ENCODE measurements around the gene ECD. TPM values are rescaled to one million over a fixed set of nuclear protein-coding genes. Genes with fewer than 3 reads are reported as not detected.
"Not testable (repeated sequence)": the region's sequence is repeated elsewhere in the genome, so short reads cannot be mapped to it uniquely, and the experiment has no call there.

Gene ECD
- total and polyA plus RNA-seq, 5 donors: 10.8 to 19.3 (median 17.0) TPM

DNA sequence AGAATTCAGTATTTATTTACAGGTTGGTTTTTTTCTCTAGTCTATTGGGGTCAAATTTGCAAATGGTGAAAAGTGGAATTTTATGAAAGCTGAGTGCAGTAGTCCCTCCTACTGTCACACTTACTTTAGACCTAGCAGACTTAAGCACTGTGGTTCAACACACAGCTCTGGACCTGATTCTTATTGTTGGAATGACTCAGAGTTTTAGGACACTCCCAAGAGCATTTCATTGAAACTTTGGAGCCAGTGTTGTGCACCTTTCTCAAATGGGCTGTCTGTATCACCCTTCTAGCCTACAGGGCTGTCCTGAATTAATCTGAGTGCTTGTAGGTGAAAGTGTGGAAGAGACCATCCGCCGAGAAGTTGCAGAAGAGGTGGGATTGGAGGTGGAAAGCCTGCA lies 41.5 kb downstream of the ECD start:
- no peak for DNase-seq
- no peaks in the 10 kb centered on the region for H3K4me1 ChIP-seq (ENCODE audit: control insufficient read depth, insufficient read depth, low read length)
- intact Hi-C loops (cut with DNase I): no loop called here
- H3K27me3 ChIP-seq (ENCODE audit: control insufficient read depth, insufficient read depth): no peaks in the 10 kb centered on the region
- no peak overlapping the region for H3K4me3 ChIP-seq (ENCODE audit: low read length)
- ATAC-seq: no peak
- no peak overlapping the region for H3K27ac ChIP-seq (ENCODE audit: low read length)
- no peaks in the 10 kb centered on the region for H3K9me3 ChIP-seq (ENCODE audit: control insufficient read depth, low read length)
- WGBS: 95% methylated on average over 2 of the region's 2 CpGs

- Histone ChIP-seq H3K4me1 (ENCODE audit: control insufficient read depth, insufficient read depth, low read length) (no peaks in the 10 kb centered on the region), H3K9me3 (ENCODE audit: control insufficient read depth, low read length) (no peaks in the 10 kb centered on the region), H3K27me3 (ENCODE audit: control insufficient read depth, insufficient read depth) (no peaks in the 10 kb centered on the region), H3K27ac (ENCODE audit: low read length) (no peak overlapping the region), H3K4me3 (ENCODE audit: low read length) (no peak overlapping the region)
- no peak for DNase-seq
- intact Hi-C loops (cut with DNase I): no loop called here
- no peak for ATAC-seq
- WGBS: 94% methylated on average over 4 of the region's 4 CpGs
Measured at GRCh38 chr10:73119952-73120351, 47.9 kb downstream of the ECD start.

- H3K9me3 ChIP-seq (ENCODE audit: control insufficient read depth, low read length): no peaks in the 10 kb centered on the region
- H3K27me3 ChIP-seq (ENCODE audit: control insufficient read depth, insufficient read depth): no peaks in the 10 kb centered on the region
- intact Hi-C loops (cut with DNase I): no loop called here
- ATAC-seq (no peak), DNase-seq (no peak)
- no peaks in the 10 kb centered on the region for H3K4me1 ChIP-seq (ENCODE audit: control insufficient read depth, insufficient read depth, low read length)
- WGBS: 98% methylated on average over 1 of the region's 1 CpG
- no peak overlapping the region for H3K27ac ChIP-seq (ENCODE audit: low read length)
- no peak overlapping the region for H3K4me3 ChIP-seq (ENCODE audit: low read length)
Measured at GRCh38 chr10:73119457-73119856, 48.4 kb downstream of the ECD start.

DNA sequence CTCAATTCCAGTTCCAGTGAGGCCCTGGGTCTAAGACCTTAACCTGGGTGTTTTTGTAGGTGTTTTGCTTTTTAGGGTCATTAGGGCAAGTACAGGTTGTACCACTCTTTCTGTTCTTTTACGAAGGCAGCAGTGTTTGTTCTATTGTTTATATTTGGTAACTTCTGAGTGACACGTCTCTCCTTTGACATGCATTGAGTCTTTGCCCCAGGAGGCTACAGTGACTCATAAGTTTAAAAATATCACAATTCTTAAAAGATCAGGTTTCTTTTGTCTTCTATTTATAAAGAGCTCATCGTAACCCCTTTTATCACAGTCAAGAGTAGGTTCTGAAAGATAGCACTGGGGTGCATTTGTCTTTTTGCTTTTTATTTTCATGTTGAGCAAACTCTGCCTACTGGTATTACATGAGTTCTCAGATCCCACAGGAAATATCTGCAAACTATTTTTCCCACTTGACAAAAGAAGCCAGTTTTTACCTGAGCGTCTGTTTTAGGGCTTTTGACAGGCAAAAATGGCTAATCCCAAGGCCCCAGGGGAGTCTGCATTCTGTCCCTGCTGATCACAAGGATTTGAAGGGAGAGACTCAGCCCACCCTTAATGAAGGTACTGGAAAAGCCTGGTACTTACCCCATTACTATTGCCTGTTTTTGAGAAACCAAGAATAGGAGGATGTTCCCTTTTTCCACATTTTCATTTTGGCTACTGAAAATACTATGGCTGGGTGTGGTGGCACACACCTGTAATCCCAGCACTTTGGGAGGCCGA lies 49.6 kb downstream of the ECD start:
- DNase-seq (no peak), ATAC-seq (peak; percentile 62 to 68)
- Histone ChIP-seq H3K4me3 (ENCODE audit: low read length) (no peak overlapping the region), H3K9me3 (ENCODE audit: control insufficient read depth, low read length) (no peaks in the 10 kb centered on the region), H3K27me3 (ENCODE audit: control insufficient read depth, insufficient read depth) (no peaks in the 10 kb centered on the region), H3K4me1 (ENCODE audit: control insufficient read depth, insufficient read depth, low read length) (no peaks in the 10 kb centered on the region), H3K27ac (ENCODE audit: low read length) (peak overlapping the region; percentile 99)
- intact Hi-C loops (cut with DNase I): no loop called here
- 47% methylated on average over 5 of the region's 5 CpGs for WGBS

GRCh38 chr10:73116017-73116416 lies 51.8 kb downstream of the ECD start:
- H3K4me3 ChIP-seq (ENCODE audit: low read length): no peak overlapping the region
- WGBS: 95% methylated on average over 1 of the region's 1 CpG
- DNase-seq (no peak), ATAC-seq (no peak)
- H3K27ac ChIP-seq (ENCODE audit: low read length): no peak overlapping the region
- intact Hi-C loops (cut with DNase I): no loop called here
- no peaks in the 10 kb centered on the region for H3K9me3 ChIP-seq (ENCODE audit: control insufficient read depth, low read length)
- no peaks in the 10 kb centered on the region for H3K27me3 ChIP-seq (ENCODE audit: control insufficient read depth, insufficient read depth)
- H3K4me1 ChIP-seq (ENCODE audit: control insufficient read depth, insufficient read depth, low read length): no peaks in the 10 kb centered on the region

DNA sequence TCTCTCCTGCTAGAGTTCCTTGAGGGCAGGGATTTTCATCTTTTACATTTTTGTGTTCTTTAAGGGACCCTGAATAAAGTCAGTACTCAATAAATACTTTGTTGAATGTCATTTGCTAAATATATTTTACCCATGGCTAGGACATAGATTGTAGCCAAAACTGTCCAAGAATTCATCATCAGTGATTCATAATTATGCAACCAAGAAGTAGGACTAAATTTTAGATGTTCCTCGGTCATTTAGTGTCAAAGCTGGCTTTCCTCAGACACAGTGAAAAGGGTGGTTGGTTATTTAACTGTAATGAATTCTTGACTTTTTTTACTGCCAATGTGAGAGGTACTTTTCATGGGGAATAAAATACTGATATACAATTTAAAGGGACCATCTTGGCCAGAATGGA lies 54.3 kb downstream of the ECD start:
- intact Hi-C loops (cut with DNase I): no loop called here
- H3K4me1 ChIP-seq (ENCODE audit: control insufficient read depth, insufficient read depth, low read length): no peaks in the 10 kb centered on the region
- WGBS: 55% methylated on average over 1 of the region's 1 CpG
- DNase-seq: no peak
- no peak for ATAC-seq
- H3K9me3 ChIP-seq (ENCODE audit: control insufficient read depth, low read length): no peaks in the 10 kb centered on the region
- no peak overlapping the region for H3K27ac ChIP-seq (ENCODE audit: low read length)
- no peak overlapping the region for H3K4me3 ChIP-seq (ENCODE audit: low read length)
- no peaks in the 10 kb centered on the region for H3K27me3 ChIP-seq (ENCODE audit: control insufficient read depth, insufficient read depth)

DNA sequence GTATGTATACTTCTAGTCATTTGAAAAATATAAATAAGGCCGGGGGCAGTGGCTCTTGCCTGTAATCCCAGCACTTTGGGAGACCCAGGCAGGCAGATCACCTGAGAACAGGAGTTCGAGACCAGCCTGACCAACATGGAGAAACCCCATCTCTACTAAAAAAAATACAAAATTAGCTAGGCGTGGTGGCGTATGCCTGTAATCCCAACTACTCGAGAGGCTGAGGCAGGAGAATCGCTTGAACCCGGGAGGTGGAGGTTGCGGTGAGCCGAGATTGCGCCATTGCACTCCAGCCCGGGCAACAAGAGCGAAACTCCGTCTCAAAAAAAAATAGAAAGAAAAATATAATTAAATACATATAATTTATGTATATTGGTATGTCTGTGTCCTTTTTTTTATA lies 55.8 kb downstream of the ECD start:
- H3K9me3 ChIP-seq (ENCODE audit: control insufficient read depth, low read length); H3K4me3 ChIP-seq (ENCODE audit: low read length); H3K27me3 ChIP-seq (ENCODE audit: control insufficient read depth, insufficient read depth); ATAC-seq; intact Hi-C loops (cut with DNase I); H3K4me1 ChIP-seq (ENCODE audit: control insufficient read depth, insufficient read depth, low read length); H3K27ac ChIP-seq (ENCODE audit: low read length); DNase-seq: not testable (repeated sequence)
- WGBS: 95% methylated on average over 13 of the region's 13 CpGs

DNA sequence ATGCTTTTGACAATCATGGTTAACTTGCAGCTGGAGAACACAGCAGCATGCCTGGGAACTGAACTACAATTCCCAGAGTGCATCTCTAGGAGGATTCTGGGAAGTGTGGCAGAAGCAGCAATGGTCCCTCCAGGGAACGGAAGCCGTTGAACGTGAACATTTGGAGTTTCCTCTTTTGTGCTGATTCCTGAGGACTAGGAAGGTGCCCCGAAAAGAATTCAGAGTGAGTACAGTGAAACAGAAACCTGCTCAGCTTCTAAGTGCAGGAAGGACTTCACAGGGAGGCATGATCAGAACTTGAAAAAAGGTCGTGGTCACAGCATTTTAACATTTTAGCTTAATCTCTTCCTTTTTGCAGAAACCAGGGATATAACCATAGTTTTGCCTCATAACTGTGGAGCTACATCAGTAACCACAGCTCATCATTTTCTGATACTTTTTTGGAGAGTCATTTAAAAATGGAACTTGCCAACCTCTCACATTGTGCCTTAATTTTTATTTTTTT lies 57.4 kb downstream of the ECD start, which contains the start of gene NUDT13:
Gene NUDT13, plus strand, starts transcription at position 111 of the 505 bp plus-strand sequence. CDS start 3,911 bp downstream, outside the sequence.
- ATAC-seq (peak; percentile 97), DNase-seq (peak; percentile 68 to 84 (median 73))
- no peaks in the 10 kb centered on the region for H3K9me3 ChIP-seq (ENCODE audit: control insufficient read depth, low read length)
- H3K4me3 ChIP-seq (ENCODE audit: low read length): peak within 1 kb of the TSS; percentile 95
- H3K27me3 ChIP-seq (ENCODE audit: control insufficient read depth, insufficient read depth): no peaks in the 10 kb centered on the region
- intact Hi-C loops (cut with DNase I): no loop called here
- H3K27ac ChIP-seq (ENCODE audit: low read length): peak within 1 kb of the TSS; percentile 95
- 1% methylated on average over 5 of the region's 5 CpGs for WGBS
- no peaks in the 10 kb centered on the region for H3K4me1 ChIP-seq (ENCODE audit: control insufficient read depth, insufficient read depth, low read length)

GRCh38 chr10:73109248-73109652 lies 58.6 kb downstream of the ECD start:
- intact Hi-C loops (cut with DNase I); ATAC-seq; DNase-seq; H3K27me3 ChIP-seq (ENCODE audit: control insufficient read depth, insufficient read depth); H3K4me3 ChIP-seq (ENCODE audit: low read length); H3K4me1 ChIP-seq (ENCODE audit: control insufficient read depth, insufficient read depth, low read length); H3K9me3 ChIP-seq (ENCODE audit: control insufficient read depth, low read length); H3K27ac ChIP-seq (ENCODE audit: low read length): not testable (repeated sequence)
- WGBS: 81% methylated on average over 4 of the region's 4 CpGs

DNA sequence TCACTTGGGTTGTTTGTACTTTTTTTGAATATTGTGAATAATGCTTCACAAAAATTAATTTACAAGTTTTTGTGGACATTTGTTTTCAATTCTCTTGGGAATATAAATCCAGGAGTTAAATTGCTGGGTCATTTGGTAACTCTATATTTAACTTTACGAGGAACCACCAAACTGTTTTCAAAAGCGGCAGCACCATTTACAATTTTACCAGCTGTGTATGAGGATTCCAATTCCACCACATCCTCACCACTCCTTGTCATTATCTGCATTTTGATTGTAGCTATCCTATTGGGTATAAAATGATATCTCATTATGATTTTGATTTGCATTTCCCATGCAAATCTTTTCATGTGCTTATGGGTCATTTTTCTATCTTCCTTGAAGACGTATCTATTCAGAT lies 61.5 kb downstream of the ECD start:
- ATAC-seq (no peak), DNase-seq (no peak)
- Histone ChIP-seq H3K9me3 (ENCODE audit: control insufficient read depth, low read length) (no peaks in the 10 kb centered on the region), H3K4me1 (ENCODE audit: control insufficient read depth, insufficient read depth, low read length) (no peaks in the 10 kb centered on the region), H3K27me3 (ENCODE audit: control insufficient read depth, insufficient read depth) (no peaks in the 10 kb centered on the region), H3K27ac (ENCODE audit: low read length) (no peak overlapping the region), H3K4me3 (ENCODE audit: low read length) (no peak overlapping the region)
- 95% methylated on average over 3 of the region's 3 CpGs for WGBS
- intact Hi-C loops (cut with DNase I): no loop called here

DNA sequence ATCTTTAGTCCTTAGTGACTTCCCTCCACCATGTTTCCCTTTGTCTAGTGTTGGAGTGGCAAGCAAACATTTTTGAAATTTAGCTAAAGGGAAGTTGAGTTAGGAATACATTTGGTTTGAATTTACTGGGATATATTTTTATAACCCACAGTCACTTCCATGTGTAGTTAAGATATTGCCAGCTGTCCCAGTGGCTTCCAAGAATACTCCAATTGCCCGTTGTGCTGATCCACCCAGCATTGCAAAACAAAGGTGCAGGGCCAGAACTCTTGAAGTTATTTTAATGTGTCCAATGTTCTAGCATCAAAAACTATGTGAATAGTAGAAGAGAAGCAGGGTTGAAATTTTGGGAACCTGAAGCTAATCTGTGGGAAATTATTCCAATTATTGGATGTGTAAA lies 68.7 kb downstream of the ECD start:
- no peak for ATAC-seq
- no peak overlapping the region for H3K27ac ChIP-seq (ENCODE audit: low read length)
- intact Hi-C loops (cut with DNase I): loop anchor here in 2 of 4 donors (5.0 to 10.0 kb wide), 2 partner anchors 63 to 66 kb away; partner anchors contain the start of genes ECD (in 1 of the 2) and FAM149B1 (in 1 of the 2)

More for the DNA sequence above, 68.7 kb downstream of the ECD start:
- no peak for DNase-seq
- Histone ChIP-seq H3K27me3 (ENCODE audit: control insufficient read depth, insufficient read depth) (no peaks in the 10 kb centered on the region), H3K4me3 (ENCODE audit: low read length) (no peak overlapping the region), H3K4me1 (ENCODE audit: control insufficient read depth, insufficient read depth, low read length) (no peaks in the 10 kb centered on the region), H3K9me3 (ENCODE audit: control insufficient read depth, low read length) (no peaks in the 10 kb centered on the region)
- WGBS: 53% methylated on average over 1 of the region's 1 CpG

Data from right cardiac atrium (tissue), 5 donors.